ENCODE results near the gene CD33. TPM values are rescaled to one million over a fixed set of nuclear protein-coding genes. Genes with fewer than 3 reads are reported as not detected.
"Not testable (repeated sequence)": the region's sequence is repeated elsewhere in the genome, so short reads cannot be mapped to it uniquely, and the experiment has no call there.

The CD33 gene
- total RNA-seq (7.9 TPM), polyA plus RNA-seq (7.1 TPM)
- long read RNA-seq, donor 1 = 0 reads
- long read RNA-seq, donor 2 = 0 reads
- long read RNA-seq, donor 3, partial matches to known transcripts = 0 of 2 reads
- long read RNA-seq, donor 3, other reads (novel, unspliced or antisense) = 0 of 2 reads
- long read RNA-seq, donor 4, partial matches to known transcripts = 0 of 3 reads
- long read RNA-seq, donor 4, other reads (novel, unspliced or antisense) = 0 of 3 reads
- long read RNA-seq, donor 5, partial matches to known transcripts = 0 of 1 reads
- long read RNA-seq, donor 5, other reads (novel, unspliced or antisense) = 0 of 1 reads
- long read RNA-seq, donor 6, partial matches to known transcripts = 0 of 2 reads
- long read RNA-seq, donor 6, other reads (novel, unspliced or antisense) = 0 of 2 reads
- long read RNA-seq, donor 7, partial matches to known transcripts = 0 of 1 reads
- long read RNA-seq, donor 7, other reads (novel, unspliced or antisense) = 0 of 1 reads
- long read RNA-seq, donor 8, partial matches to known transcripts = 0 of 1 reads
- long read RNA-seq, donor 8, other reads (novel, unspliced or antisense) = 0 of 1 reads
- long read RNA-seq, donor 9, partial matches to known transcripts = 0 of 1 reads
- long read RNA-seq, donor 9, other reads (novel, unspliced or antisense) = 0 of 1 reads
- long read RNA-seq, donor 10, partial matches to known transcripts = 0 of 1 reads
- long read RNA-seq, donor 10, other reads (novel, unspliced or antisense) = 0 of 1 reads

- H3K4me3 ChIP-seq (ENCODE audit: low read length in 2 of 2); DNase-seq (ENCODE audit: low read depth in 6 of 9, low spot score in 9 of 9); H3K27ac ChIP-seq (ENCODE audit: low read depth in 1 of 2, low read length in 1 of 2): not testable (repeated sequence)
These were observed at the start of gene CD33 for GRCh38 chr19:51224898-51225393. CD33 (plus strand) TSS chr19:51225080; CDS start chr19:51225119, 39 bp downstream.

DNA sequence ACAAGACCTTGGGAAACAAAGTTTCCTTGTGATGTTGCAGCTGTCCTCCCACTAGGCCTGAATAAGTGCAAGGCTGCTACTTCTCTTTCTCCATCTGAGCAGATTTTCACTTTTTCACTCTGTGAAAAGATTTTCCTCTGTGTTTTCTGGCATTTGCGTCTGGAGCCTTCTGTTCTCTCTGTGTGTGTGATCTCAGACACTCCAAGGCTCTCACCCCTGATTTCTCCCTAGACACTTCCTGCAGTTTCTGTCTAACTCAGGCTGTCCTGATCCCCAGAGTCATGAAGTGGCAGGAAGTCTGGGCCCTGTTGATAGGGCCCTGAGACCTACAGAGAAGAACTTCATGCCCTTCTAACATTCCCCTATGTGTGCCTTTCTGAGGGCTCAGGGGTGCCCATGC lies 45.6 kb upstream of the CD33 start:
- 58% methylated on average over 1 of the region's 1 CpG for WGBS
- no peak overlapping the region for H3K4me3 ChIP-seq (ENCODE audit: low read length in 2 of 2)
- no peak for DNase-seq (ENCODE audit: low read depth in 6 of 9, low spot score in 9 of 9)
- H3K27me3 ChIP-seq (ENCODE audit: control insufficient read depth in 2 of 2, insufficient read depth in 1 of 2, low read length in 1 of 2) = peaks cover 0 to 15% of the 10 kb centered on the region in 2 donors
- no peaks in the 10 kb centered on the region for H3K36me3 ChIP-seq (ENCODE audit: control insufficient read depth in 2 of 2, insufficient read depth in 2 of 2, low read length in 1 of 2)
- H3K4me1 ChIP-seq (ENCODE audit: control insufficient read depth in 2 of 2, insufficient read depth in 2 of 2, low read length in 2 of 2) = no peaks in the 10 kb centered on the region
- H3K9me3 ChIP-seq (ENCODE audit: control insufficient read depth in 2 of 2, insufficient read depth in 1 of 2, low read length in 1 of 2) = no peaks in the 10 kb centered on the region
- no peak overlapping the region for H3K27ac ChIP-seq (ENCODE audit: low read depth in 1 of 2, low read length in 1 of 2)

More at GRCh38 chr19:51224898-51225393, at the start of gene CD33:
- H3K27me3 ChIP-seq (ENCODE audit: control insufficient read depth in 2 of 2, insufficient read depth in 1 of 2, low read length in 1 of 2); H3K4me1 ChIP-seq (ENCODE audit: control insufficient read depth in 2 of 2, insufficient read depth in 2 of 2, low read length in 2 of 2); H3K9me3 ChIP-seq (ENCODE audit: control insufficient read depth in 2 of 2, insufficient read depth in 1 of 2, low read length in 1 of 2); H3K36me3 ChIP-seq (ENCODE audit: control insufficient read depth in 2 of 2, insufficient read depth in 2 of 2, low read length in 1 of 2): not testable (repeated sequence)
- WGBS = 34% methylated on average over 11 of the region's 11 CpGs

DNA sequence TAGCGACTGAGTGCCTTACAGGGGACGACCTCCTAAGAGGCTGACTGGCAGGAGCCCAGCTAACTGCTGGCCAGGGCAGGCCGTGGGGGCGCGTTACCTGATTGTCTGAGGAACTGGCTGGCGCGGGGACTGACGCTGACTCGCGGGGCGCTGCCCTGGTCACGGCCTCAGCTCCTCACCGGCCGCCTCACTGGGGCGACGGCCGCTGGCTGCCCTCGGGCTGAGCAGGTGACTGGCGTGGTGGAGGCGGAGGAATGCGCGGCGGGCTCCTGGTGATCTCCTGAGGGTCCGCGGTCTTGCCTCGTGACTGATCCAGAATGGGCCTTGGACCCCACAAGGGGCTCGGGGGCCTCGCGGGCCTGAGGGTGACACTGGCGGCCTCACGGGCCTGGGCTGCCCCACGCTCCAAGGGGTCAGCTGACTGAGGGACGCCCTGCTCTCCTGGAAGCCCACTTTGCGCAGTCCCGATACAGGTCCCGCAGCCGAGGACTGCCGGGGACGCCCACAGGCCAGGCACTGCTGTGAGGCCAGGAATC lies 43.4 kb upstream of the CD33 start:
- no peak for DNase-seq (ENCODE audit: low read depth in 6 of 9, low spot score in 9 of 9)
- no peaks in the 10 kb centered on the region for H3K36me3 ChIP-seq (ENCODE audit: control insufficient read depth in 2 of 2, insufficient read depth in 2 of 2, low read length in 1 of 2)
- H3K9me3 ChIP-seq (ENCODE audit: control insufficient read depth in 2 of 2, insufficient read depth in 1 of 2, low read length in 1 of 2) = no peaks in the 10 kb centered on the region
- no peak overlapping the region for H3K27ac ChIP-seq (ENCODE audit: low read depth in 1 of 2, low read length in 1 of 2)
- H3K27me3 ChIP-seq (ENCODE audit: control insufficient read depth in 2 of 2, insufficient read depth in 1 of 2, low read length in 1 of 2) = peaks cover 0 to 16% of the 10 kb centered on the region in 2 donors
- 98% methylated on average over 39 of the region's 39 CpGs for WGBS
- H3K4me3 ChIP-seq (ENCODE audit: low read length in 2 of 2) = no peak overlapping the region
- no peaks in the 10 kb centered on the region for H3K4me1 ChIP-seq (ENCODE audit: control insufficient read depth in 2 of 2, insufficient read depth in 2 of 2, low read length in 2 of 2)

GRCh38 chr19:51181913-51182419 lies 42.9 kb upstream of the CD33 start:
- H3K9me3 ChIP-seq (ENCODE audit: control insufficient read depth in 2 of 2, insufficient read depth in 1 of 2, low read length in 1 of 2) = no peaks in the 10 kb centered on the region
- no peaks in the 10 kb centered on the region for H3K36me3 ChIP-seq (ENCODE audit: control insufficient read depth in 2 of 2, insufficient read depth in 2 of 2, low read length in 1 of 2)
- H3K4me3 ChIP-seq (ENCODE audit: low read length in 2 of 2) = no peak overlapping the region
- no peak overlapping the region for H3K27ac ChIP-seq (ENCODE audit: low read depth in 1 of 2, low read length in 1 of 2)
- peaks cover 0 to 16% of the 10 kb centered on the region in 2 donors for H3K27me3 ChIP-seq (ENCODE audit: control insufficient read depth in 2 of 2, insufficient read depth in 1 of 2, low read length in 1 of 2)
- WGBS = 77% methylated on average over 31 of the region's 31 CpGs
- H3K4me1 ChIP-seq (ENCODE audit: control insufficient read depth in 2 of 2, insufficient read depth in 2 of 2, low read length in 2 of 2) = no peaks in the 10 kb centered on the region
- DNase-seq (ENCODE audit: low read depth in 6 of 9, low spot score in 9 of 9) = no peak

GRCh38 chr19:51183629-51184028 lies 41.3 kb upstream of the CD33 start:
- H3K4me1 ChIP-seq (ENCODE audit: control insufficient read depth in 2 of 2, insufficient read depth in 2 of 2, low read length in 2 of 2) = no peaks in the 10 kb centered on the region
- WGBS = 76% methylated on average over 8 of the region's 8 CpGs
- no peak for DNase-seq (ENCODE audit: low read depth in 6 of 9, low spot score in 9 of 9)
- no peaks in the 10 kb centered on the region for H3K36me3 ChIP-seq (ENCODE audit: control insufficient read depth in 2 of 2, insufficient read depth in 2 of 2, low read length in 1 of 2)
- peaks cover 0 to 16% of the 10 kb centered on the region in 2 donors for H3K27me3 ChIP-seq (ENCODE audit: control insufficient read depth in 2 of 2, insufficient read depth in 1 of 2, low read length in 1 of 2)
- H3K9me3 ChIP-seq (ENCODE audit: control insufficient read depth in 2 of 2, insufficient read depth in 1 of 2, low read length in 1 of 2) = no peaks in the 10 kb centered on the region
- no peak overlapping the region for H3K4me3 ChIP-seq (ENCODE audit: low read length in 2 of 2)
- H3K27ac ChIP-seq (ENCODE audit: low read depth in 1 of 2, low read length in 1 of 2) = no peak overlapping the region

DNA sequence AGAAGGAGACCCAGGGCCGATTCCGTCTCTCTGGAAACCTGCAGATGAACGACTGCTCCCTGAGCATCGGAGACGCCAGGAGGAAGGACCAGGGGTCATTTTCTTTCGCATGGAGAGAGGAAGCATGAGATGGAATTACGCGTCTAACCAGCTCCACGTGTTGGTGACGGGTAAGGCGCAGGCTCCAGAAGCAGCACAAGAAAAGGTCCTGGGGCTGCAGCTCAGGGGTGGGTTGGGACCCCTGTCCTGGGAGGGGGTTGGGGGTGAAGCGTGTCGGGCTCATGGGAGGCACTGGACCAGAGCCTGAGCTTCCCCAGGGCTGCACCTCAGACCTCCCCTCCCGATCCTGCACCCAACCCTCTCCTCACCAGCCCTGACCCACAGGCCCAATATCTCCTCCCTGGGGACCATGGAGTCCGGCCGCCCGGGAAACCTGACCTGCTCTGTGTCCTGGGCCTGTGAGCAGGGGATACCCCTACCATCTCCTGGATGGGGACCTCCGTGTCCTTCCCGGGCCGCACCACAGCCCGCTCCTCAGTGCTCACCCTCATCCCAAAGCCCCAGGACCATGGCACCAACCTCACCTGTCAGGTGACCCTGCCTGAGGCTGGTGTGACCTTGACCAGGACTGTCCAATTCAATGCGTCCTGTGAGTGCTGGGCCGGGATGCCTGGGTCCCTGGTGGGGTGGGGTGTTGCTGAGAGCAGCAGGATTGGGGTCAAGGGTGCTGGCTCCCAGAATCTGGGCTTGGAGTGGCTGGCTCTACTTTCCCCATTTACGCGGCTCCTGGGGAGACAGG lies 39.6 kb upstream of the CD33 start:
- Histone ChIP-seq H3K4me3 (ENCODE audit: low read length in 2 of 2) (no peak overlapping the region), H3K27me3 (ENCODE audit: control insufficient read depth in 2 of 2, insufficient read depth in 1 of 2, low read length in 1 of 2) (peaks cover 0 to 16% of the 10 kb centered on the region in 2 donors), H3K36me3 (ENCODE audit: control insufficient read depth in 2 of 2, insufficient read depth in 2 of 2, low read length in 1 of 2) (no peaks in the 10 kb centered on the region), H3K9me3 (ENCODE audit: control insufficient read depth in 2 of 2, insufficient read depth in 1 of 2, low read length in 1 of 2) (no peaks in the 10 kb centered on the region), H3K4me1 (ENCODE audit: control insufficient read depth in 2 of 2, insufficient read depth in 2 of 2, low read length in 2 of 2) (no peaks in the 10 kb centered on the region), H3K27ac (ENCODE audit: low read depth in 1 of 2, low read length in 1 of 2) (no peak overlapping the region)
- DNase-seq (ENCODE audit: low read depth in 6 of 9, low spot score in 9 of 9) = no peak
- WGBS = 96% methylated on average over 25 of the region's 25 CpGs

GRCh38 chr19:51185868-51186215 lies 39.0 kb upstream of the CD33 start:
- 95% methylated on average over 5 of the region's 5 CpGs for WGBS
- H3K9me3 ChIP-seq (ENCODE audit: control insufficient read depth in 2 of 2, insufficient read depth in 1 of 2, low read length in 1 of 2) = no peaks in the 10 kb centered on the region
- no peak overlapping the region for H3K27ac ChIP-seq (ENCODE audit: low read depth in 1 of 2, low read length in 1 of 2)
- no peaks in the 10 kb centered on the region for H3K36me3 ChIP-seq (ENCODE audit: control insufficient read depth in 2 of 2, insufficient read depth in 2 of 2, low read length in 1 of 2)
- DNase-seq (ENCODE audit: low read depth in 6 of 9, low spot score in 9 of 9) = no peak
- H3K4me3 ChIP-seq (ENCODE audit: low read length in 2 of 2) = no peak overlapping the region
- peaks cover 0 to 16% of the 10 kb centered on the region in 2 donors for H3K27me3 ChIP-seq (ENCODE audit: control insufficient read depth in 2 of 2, insufficient read depth in 1 of 2, low read length in 1 of 2)
- no peaks in the 10 kb centered on the region for H3K4me1 ChIP-seq (ENCODE audit: control insufficient read depth in 2 of 2, insufficient read depth in 2 of 2, low read length in 2 of 2)

- WGBS = 65% methylated on average over 13 of the region's 13 CpGs
- Histone ChIP-seq H3K4me1 (ENCODE audit: control insufficient read depth in 2 of 2, insufficient read depth in 2 of 2, low read length in 2 of 2) (no peaks in the 10 kb centered on the region), H3K27me3 (ENCODE audit: control insufficient read depth in 2 of 2, insufficient read depth in 1 of 2, low read length in 1 of 2) (peaks cover 0 to 16% of the 10 kb centered on the region in 2 donors), H3K9me3 (ENCODE audit: control insufficient read depth in 2 of 2, insufficient read depth in 1 of 2, low read length in 1 of 2) (no peaks in the 10 kb centered on the region), H3K27ac (ENCODE audit: low read depth in 1 of 2, low read length in 1 of 2) (no peak overlapping the region), H3K36me3 (ENCODE audit: control insufficient read depth in 2 of 2, insufficient read depth in 2 of 2, low read length in 1 of 2) (no peaks in the 10 kb centered on the region), H3K4me3 (ENCODE audit: low read length in 2 of 2) (no peak overlapping the region)
- peak in 2 of 9 donors; percentile 8 to 13 for DNase-seq (ENCODE audit: low read depth in 6 of 9, low spot score in 9 of 9)
These were observed 38.6 kb upstream of the CD33 start for GRCh38 chr19:51186323-51186722.
